HUES6 (cell line): ENCODE results near the gene PCDH15.

Experiments used
- H3K27ac ChIP-seq: 2 replicates; pipeline ENCODE4 v1.7.0; 2013; ENCODE audit warnings: low read depth, mild to moderate bottlenecking, low read length, inconsistent platforms
- H3K27me3 ChIP-seq: 2 replicates; pipeline ENCODE4 v1.6.1; 2013; ENCODE audit warnings: low read length; ENCODE audit not compliant: control insufficient read depth, insufficient read depth
- H3K36me3 ChIP-seq: 2 replicates; pipeline ENCODE4 v1.6.1; 2013; ENCODE audit warnings: low read length; ENCODE audit not compliant: control insufficient read depth, insufficient read depth
- H3K4me1 ChIP-seq: 2 replicates; pipeline ENCODE4 v1.6.1; 2013; ENCODE audit warnings: low read length; ENCODE audit not compliant: control insufficient read depth, insufficient read depth
- H3K4me3 ChIP-seq: 2 replicates; pipeline ENCODE4 v1.5.1; 2013; ENCODE audit warnings: low read depth, low read length
- H3K9ac ChIP-seq: one replicate; pipeline ENCODE4 v1.6.1; 2013; ENCODE audit warnings: mild to moderate bottlenecking, low read length
- H3K9me3 ChIP-seq: 2 replicates; pipeline ENCODE4 v1.6.1; 2013; ENCODE audit warnings: low read depth, low read length; ENCODE audit not compliant: control insufficient read depth, insufficient read depth

Gene PCDH15

DNA sequence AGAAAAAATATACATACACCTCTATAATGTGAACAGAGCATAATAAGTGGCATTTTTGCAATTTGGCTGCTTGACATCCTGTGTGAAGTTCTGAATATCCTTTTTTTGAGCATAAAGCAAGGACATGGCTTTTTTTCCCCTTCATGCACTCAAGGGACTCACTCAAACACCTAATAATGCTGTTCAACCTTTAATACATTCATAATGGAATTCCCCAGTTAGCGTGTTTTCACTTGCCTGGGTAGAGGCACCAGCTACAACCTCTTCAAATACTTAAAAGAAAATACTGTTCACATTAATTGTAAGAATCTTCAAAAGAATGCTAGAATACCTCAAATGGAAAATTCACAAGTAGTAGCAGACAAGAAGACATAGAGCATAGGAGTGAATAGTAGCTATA, 316.8 kb downstream of the PCDH15 start:
- no peaks in the 10 kb centered on the region for H3K9me3 ChIP-seq
- no peaks in the 10 kb centered on the region for H3K36me3 ChIP-seq
- no peak overlapping the region for H3K27ac ChIP-seq
- no peaks in the 10 kb centered on the region for H3K4me1 ChIP-seq
- no peak overlapping the region for H3K4me3 ChIP-seq
- no peak overlapping the region for H3K9ac ChIP-seq
- no peaks in the 10 kb centered on the region for H3K27me3 ChIP-seq

- H3K9me3 ChIP-seq: no peaks in the 10 kb centered on the region
- H3K4me3 ChIP-seq: no peak overlapping the region
- H3K9ac ChIP-seq: no peak overlapping the region
- H3K27ac ChIP-seq: no peak overlapping the region
- peaks cover 5% of the 10 kb centered on the region; the same call in 1 of the 2 replicates for H3K4me1 ChIP-seq
- H3K36me3 ChIP-seq: no peaks in the 10 kb centered on the region
- H3K27me3 ChIP-seq: no peaks in the 10 kb centered on the region
Measured at GRCh38 chr10:54478601-54479000, 322.4 kb downstream of the PCDH15 start.

DNA sequence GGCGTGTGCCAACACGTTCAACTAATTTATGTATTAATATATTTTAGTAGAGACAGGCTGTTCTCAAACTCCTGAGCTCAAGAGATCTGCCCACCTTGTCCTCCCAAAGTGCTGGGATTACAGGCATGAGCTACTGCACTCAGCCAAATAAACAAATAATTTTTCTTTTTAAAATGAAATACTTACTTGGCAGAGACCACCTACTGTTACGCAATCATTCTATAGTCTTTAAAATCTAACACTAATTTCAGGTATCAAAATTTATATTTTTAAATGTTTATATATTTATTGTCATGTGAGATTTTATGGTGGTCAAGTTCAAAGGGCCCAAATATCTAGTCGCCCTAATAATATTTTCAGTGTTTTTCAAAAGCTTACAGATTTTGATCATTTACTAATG, 323.3 kb downstream of the PCDH15 start:
- no peak overlapping the region for H3K9ac ChIP-seq
- H3K27ac ChIP-seq: no peak overlapping the region

DNA sequence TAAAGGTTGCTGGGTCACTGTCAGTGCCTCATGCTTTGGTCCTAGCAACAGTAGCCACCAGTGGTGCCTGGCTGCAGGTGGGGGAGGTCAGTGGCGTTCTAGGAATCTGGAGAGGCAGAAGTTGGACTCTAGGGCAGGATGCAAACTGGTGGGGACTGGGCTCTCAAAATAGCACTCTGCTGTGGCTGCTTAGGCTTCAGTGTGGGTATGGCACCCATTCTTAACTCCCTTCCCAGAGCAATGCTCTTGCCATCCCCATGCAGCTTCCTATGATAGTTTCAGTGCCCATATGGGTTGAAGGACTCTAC, 330.8 kb downstream of the PCDH15 start:
- Histone ChIP-seq H3K9ac (no peak overlapping the region), H3K27me3 (no peaks in the 10 kb centered on the region), H3K27ac (no peak overlapping the region), H3K36me3 (no peaks in the 10 kb centered on the region), H3K4me3 (no peak overlapping the region), H3K9me3 (no peaks in the 10 kb centered on the region), H3K4me1 (peaks cover 5% of the 10 kb centered on the region; the same call in 1 of the 2 replicates)

More for the DNA sequence above, 323.3 kb downstream of the PCDH15 start:
- Histone ChIP-seq H3K9me3 (no peaks in the 10 kb centered on the region), H3K36me3 (no peaks in the 10 kb centered on the region), H3K4me1 (peaks cover 5% of the 10 kb centered on the region; the same call in 1 of the 2 replicates), H3K27me3 (no peaks in the 10 kb centered on the region), H3K4me3 (no peak overlapping the region)

- Histone ChIP-seq H3K36me3 (no peaks in the 10 kb centered on the region), H3K4me1 (peaks cover 5% of the 10 kb centered on the region; the same call in 1 of the 2 replicates), H3K27me3 (no peaks in the 10 kb centered on the region), H3K27ac (no peak overlapping the region), H3K9ac (no peak overlapping the region), H3K9me3 (no peaks in the 10 kb centered on the region), H3K4me3 (no peak overlapping the region)
Measured at GRCh38 chr10:54469587-54470323, 331.3 kb downstream of the PCDH15 start.

- H3K36me3 ChIP-seq: no peaks in the 10 kb centered on the region
- no peaks in the 10 kb centered on the region for H3K4me1 ChIP-seq
- no peak overlapping the region for H3K27ac ChIP-seq
- no peaks in the 10 kb centered on the region for H3K9me3 ChIP-seq
- no peak overlapping the region for H3K4me3 ChIP-seq
- H3K9ac ChIP-seq: no peak overlapping the region
- H3K27me3 ChIP-seq: no peaks in the 10 kb centered on the region
Measured at GRCh38 chr10:54454271-54454670, 346.8 kb downstream of the PCDH15 start.

- Histone ChIP-seq H3K4me3 (no peak overlapping the region), H3K9me3 (no peaks in the 10 kb centered on the region)
Measured at GRCh38 chr10:54449056-54449455, 352.0 kb downstream of the PCDH15 start.

GRCh38 chr10:54444170-54444569, 356.9 kb downstream of the PCDH15 start:
- no peaks in the 10 kb centered on the region for H3K36me3 ChIP-seq
- H3K9ac ChIP-seq: no peak overlapping the region
- H3K27me3 ChIP-seq: no peaks in the 10 kb centered on the region
- H3K27ac ChIP-seq: no peak overlapping the region
- no peak overlapping the region for H3K4me3 ChIP-seq
- H3K4me1 ChIP-seq: no peaks in the 10 kb centered on the region
- no peaks in the 10 kb centered on the region for H3K9me3 ChIP-seq

More at GRCh38 chr10:54449056-54449455, 352.0 kb downstream of the PCDH15 start:
- Histone ChIP-seq H3K9ac (no peak overlapping the region), H3K4me1 (no peaks in the 10 kb centered on the region), H3K27ac (no peak overlapping the region), H3K27me3 (no peaks in the 10 kb centered on the region), H3K36me3 (no peaks in the 10 kb centered on the region)

DNA sequence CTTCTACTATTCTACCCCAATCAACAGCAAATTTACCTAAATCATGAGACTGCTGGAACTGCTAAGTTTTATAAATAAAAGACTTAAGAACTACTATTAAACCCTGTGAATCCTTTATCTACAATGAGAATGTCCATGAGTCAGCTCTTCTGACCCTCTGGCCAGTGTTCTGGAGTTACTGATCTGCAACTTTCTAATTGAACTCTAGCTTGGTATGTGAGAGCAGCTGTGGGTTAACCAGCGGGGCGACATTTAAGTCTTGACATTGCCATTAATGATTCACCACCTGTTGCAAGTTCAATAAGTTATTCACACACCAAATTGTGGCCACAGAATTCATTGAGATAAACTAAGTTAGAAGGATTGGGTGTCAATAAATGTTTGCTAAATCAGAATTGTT, 359.8 kb downstream of the PCDH15 start:
- Histone ChIP-seq H3K4me1 (no peaks in the 10 kb centered on the region), H3K27me3 (no peaks in the 10 kb centered on the region), H3K27ac (no peak overlapping the region), H3K9ac (no peak overlapping the region), H3K4me3 (no peak overlapping the region), H3K9me3 (no peaks in the 10 kb centered on the region), H3K36me3 (no peaks in the 10 kb centered on the region)

DNA sequence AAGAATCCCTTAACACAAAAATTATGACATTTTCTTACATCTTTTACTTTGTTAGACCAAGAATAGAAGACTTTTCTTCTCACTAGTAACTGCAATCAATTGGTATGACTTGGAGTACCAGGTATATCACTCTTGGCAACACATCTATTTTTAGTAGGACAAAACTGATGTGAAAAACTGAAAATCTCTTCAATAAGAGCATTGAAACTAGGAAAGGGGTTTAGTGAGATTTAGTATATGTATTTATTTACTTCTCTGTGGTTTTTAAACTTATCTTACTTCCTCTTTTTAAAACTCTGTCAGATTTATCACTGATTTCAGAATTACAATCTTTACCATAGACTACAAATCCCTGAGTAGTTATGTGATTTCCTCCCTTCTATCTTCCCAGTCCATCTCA, 366.2 kb downstream of the PCDH15 start:
- no peak overlapping the region for H3K27ac ChIP-seq
- no peaks in the 10 kb centered on the region for H3K36me3 ChIP-seq
- no peaks in the 10 kb centered on the region for H3K27me3 ChIP-seq
- no peak overlapping the region for H3K4me3 ChIP-seq
- no peak overlapping the region for H3K9ac ChIP-seq
- no peaks in the 10 kb centered on the region for H3K4me1 ChIP-seq
- H3K9me3 ChIP-seq: no peaks in the 10 kb centered on the region

DNA sequence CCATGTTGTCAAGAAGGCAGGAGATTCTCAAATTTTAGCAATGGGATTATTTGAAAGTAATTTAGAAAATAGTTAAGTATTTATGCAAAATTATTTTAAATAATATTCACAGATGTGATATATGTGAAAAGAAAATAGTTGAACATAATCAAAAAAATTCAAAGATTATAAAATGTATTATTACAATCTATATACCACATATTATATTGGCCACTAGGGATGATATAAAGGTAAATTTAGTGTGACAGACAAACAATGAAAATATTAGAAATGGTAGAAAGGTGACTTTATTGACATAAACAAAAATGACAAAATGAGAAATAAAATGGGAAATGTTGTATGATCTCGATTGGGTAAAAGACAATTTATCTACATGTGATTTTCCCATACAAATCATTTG, 385.5 kb downstream of the PCDH15 start:
- Histone ChIP-seq H3K9me3 (0 out of 2 replicates have a peak, but pooled peaks cover 2% of the 10 kb centered on the region), H3K4me3 (no peak overlapping the region), H3K27me3 (no peaks in the 10 kb centered on the region), H3K4me1 (no peaks in the 10 kb centered on the region), H3K9ac (no peak overlapping the region), H3K27ac (no peak overlapping the region), H3K36me3 (no peaks in the 10 kb centered on the region)
